ENCODE results near the gene SLC35G3. TPM values are rescaled to one million over a fixed set of nuclear protein-coding genes. Genes with fewer than 3 reads are reported as not detected.
"Not testable (repeated sequence)": the region's sequence is repeated elsewhere in the genome, so short reads cannot be mapped to it uniquely, and the experiment has no call there.

Gene SLC35G3
- total RNA-seq, 1 donor from 2014 or later = not detected

- no peak for ATAC-seq
- DNase-seq (ENCODE audit: low spot score) = no peak
These were observed 18.5 kb upstream of the SLC35G3 start for GRCh38 chr17:35212668-35213067.

- DNase-seq (ENCODE audit: low spot score) = no peak
- ATAC-seq = no peak
These were observed 16.5 kb upstream of the SLC35G3 start for GRCh38 chr17:35210741-35211140.

DNA sequence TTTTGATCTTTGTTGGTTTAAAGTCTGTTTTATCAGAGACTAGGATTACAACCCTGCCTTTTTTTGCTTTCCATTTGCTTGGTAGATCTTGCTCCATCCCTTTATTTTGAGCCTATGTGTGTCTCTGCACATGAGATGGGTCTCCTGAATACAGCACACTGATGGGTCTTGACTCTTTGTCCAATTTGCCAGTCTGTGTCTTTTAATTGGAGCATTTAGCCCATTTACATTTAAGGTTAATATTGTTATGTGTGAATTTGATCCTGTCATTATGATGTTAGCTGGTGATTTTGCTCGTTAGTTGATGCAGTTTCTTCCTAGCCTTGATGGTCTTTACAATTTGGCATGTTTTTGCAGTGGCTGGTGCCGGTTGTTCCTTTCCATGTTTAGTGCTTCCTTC, 8.4 kb upstream of the SLC35G3 start:
- DNase-seq (ENCODE audit: low spot score); ATAC-seq: not testable (repeated sequence)

DNA sequence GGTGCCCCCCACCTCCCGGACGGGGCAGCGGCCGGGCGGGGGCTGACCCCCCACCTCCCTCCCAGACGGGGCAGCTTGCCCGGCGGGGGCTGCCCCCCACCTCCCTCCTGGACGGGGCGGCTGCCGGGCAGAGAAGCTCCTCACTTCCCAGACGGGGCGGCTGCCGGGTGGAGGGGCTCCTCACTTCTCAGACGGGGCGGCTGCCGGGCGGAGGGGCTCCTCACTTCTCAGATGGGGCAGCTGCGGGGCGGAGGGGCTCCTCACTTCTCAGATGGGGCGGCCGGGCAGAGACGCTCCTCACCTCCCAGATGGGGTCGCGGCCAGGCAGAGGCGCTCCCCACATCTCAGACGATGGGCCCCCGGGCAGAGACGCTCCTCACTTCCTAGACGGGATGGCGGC, 869 bp upstream of the SLC35G3 start:
- ATAC-seq; DNase-seq (ENCODE audit: low spot score): not testable (repeated sequence)

GRCh38 chr17:35192708-35193107, 1.5 kb downstream of the SLC35G3 start:
- DNase-seq (ENCODE audit: low spot score) (no peak), ATAC-seq (no peak)

DNA sequence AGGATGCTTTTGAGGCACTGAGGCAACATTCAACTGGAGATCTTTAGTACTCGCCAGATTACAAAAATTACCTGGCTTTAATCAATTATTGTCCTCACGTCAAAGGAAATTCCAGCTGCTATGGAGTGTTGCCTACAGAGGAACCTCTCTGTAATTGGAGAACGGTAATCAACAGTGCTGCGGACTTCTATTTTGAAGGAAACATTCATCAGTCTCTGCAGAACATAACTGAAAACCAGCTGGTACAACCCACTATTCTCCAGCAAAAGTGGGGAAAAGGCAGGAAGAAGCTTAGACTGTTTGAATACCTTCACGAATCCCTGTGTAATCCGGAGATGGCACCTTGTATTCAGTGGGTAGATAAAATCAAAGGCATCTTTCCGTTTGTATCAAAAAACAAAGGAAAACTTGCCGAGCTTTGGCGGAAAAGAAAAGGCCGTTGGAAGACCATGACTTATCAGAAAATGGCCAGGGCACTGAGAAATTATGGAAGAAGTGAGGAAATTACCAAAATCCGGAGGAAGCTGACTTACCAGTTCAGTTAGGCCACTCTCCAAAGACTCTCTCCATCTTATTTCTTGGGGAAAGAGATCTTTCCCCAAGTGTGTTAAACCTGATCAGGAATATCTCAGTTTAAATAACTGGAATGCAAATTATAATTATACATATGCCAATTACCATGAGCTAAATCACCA, 3.0 kb downstream of the SLC35G3 start:
- ATAC-seq = no peak
- no peak for DNase-seq (ENCODE audit: low spot score)

DNA sequence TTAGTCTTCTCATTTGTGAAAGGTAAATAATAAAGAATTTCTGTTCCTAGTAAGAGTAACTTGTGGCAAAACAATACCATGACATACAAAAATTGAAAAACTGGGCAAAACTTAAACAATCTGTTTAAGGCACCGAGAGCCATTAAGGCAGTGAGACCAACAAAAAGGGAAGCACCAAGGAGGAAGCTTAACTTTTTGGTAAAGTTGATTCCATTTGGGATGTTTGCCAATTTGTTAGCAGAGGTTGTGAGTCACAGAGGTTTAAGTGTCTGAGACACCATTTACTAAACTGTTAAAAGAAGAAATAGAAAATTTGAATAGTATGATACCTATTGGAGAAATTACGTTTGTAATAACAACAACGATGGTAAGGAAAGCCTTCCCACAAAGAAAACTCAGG, 4.9 kb downstream of the SLC35G3 start:
- DNase-seq (ENCODE audit: low spot score) (no peak), ATAC-seq (no peak)

DNA sequence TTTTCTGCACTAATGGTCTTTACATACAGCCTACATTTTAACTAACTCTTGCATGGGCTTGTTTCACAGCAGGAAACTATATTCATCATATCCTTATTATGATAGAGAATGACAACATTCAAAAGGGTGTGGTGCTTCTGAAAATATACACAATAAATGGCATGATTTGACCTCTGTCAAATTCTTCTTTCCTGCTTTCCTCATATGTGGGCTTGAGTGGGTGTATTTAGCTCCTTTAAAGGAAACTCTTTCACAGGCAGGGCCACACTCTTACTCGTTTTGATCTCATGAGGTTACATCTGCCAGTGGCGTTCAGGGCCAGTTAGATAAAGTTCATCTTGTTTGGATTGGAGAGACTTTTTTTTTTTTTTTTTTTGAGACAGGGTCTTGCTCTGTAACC, 6.1 kb downstream of the SLC35G3 start:
- no peak for DNase-seq (ENCODE audit: low spot score)
- no peak for ATAC-seq

DNA sequence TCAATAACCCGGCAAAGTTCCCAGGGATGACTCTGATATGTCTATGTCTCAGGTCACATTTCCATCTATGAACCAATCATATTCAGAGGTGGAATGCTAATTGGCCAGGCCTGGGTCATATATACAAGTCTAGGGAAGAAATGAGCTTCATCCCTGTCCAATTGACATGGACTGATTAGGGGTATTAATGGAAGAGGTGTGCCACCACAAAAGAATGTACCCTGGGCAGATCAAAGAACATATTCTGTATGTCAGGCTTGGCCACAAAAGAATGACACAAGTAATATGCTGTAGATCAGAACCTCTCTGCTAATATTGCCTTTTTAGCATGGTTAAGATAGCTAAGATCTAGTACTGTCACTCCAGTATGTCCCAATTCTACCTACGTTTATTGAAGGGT, 6.7 kb downstream of the SLC35G3 start:
- DNase-seq (ENCODE audit: low spot score) (no peak), ATAC-seq (no peak)

- no peak for DNase-seq (ENCODE audit: low spot score)
- no peak for ATAC-seq
These were observed 8.3 kb downstream of the SLC35G3 start for GRCh38 chr17:35185849-35186248.

- DNase-seq (ENCODE audit: low spot score) = no peak
- ATAC-seq = no peak
These were observed 9.9 kb downstream of the SLC35G3 start for GRCh38 chr17:35184274-35184673.

DNA sequence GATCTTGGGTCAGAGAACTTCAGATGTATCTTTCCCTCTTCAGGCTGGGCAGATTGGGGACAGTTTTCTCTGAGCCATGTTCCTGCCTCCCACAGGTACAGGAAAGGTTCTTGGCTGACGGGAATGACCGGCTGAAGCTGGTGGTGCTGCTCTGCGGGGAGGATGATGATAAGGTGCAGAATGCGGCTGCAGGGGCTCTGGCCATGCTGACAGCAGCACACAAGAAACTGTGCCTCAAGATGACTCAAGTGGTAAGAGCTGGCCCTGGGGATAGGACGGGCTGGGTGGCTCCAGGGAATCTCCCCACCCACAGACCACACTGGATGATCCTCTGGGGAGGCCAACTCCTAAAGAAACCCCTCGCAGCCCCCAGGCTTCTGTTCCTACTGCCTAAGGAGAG, 10.9 kb downstream of the SLC35G3 start:
- no peak for ATAC-seq
- no peak for DNase-seq (ENCODE audit: low spot score)

DNA sequence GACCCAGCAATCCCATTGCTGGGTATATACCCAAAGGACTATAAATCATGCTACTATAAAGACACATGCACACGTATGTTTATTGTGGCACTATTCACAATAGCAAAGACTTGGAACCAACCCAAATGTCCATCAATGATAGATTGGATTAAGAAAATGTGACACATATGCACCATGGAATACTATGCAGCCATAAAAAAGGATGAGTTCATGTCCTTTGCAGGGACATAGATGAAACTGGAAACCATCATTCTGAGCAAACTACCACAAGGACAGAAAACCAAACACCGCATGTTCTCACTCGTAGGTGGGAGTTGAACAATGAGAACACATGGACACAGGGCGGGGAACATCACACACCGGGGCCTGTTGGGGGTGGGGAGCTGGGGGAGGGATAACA, 14.8 kb downstream of the SLC35G3 start:
- not testable (repeated sequence) for ATAC-seq; DNase-seq (ENCODE audit: low spot score)

GRCh38 chr17:35176897-35177296, 17.3 kb downstream of the SLC35G3 start:
- ATAC-seq = no peak
- DNase-seq (ENCODE audit: low spot score) = no peak

- no peak for ATAC-seq
- DNase-seq (ENCODE audit: low spot score) = no peak
These were observed 18.4 kb downstream of the SLC35G3 start for GRCh38 chr17:35175638-35176415.

- ATAC-seq = no peak
- DNase-seq (ENCODE audit: low spot score) = no peak
These were observed 19.3 kb downstream of the SLC35G3 start for GRCh38 chr17:35174835-35175334.

DNA sequence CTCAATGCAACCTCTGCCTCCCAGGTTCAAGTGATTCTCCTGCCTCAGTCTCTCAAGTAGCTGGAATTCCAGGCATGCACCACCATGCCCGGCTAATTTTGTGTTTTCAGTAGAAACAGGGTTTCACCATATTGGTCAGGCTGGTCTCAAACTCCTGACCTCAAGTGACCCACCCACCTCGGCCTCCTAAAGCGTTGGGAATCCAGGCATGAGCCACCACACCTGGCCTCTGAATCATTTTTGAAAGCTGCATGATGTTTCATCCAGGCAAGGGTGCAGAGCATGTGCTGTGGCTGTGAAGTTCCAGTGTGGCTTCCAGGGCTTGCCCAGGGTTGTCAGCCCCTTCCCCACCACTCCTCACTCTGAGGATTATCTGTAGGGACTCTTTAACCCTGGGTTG, 21.9 kb downstream of the SLC35G3 start:
- ATAC-seq = not testable (repeated sequence)

DNA sequence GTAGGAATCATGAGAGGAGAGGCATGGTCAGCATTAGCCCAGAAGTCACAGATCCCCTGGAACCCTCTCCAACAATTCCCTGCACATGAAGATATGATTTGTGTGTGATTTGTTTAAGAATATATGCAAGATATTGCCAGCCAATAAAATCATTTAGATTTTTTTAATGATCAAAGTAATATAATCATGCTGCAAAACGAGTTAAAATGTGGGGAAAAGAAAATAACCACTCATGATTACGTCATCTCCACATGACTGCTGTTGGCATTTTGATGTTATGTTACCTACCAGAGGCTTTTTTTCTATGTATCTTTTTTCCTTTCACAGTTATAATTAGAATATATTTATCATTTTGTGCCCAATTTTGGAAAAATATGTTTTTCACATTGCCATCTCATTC, 22.4 kb downstream of the SLC35G3 start:
- DNase-seq (ENCODE audit: low spot score) (no peak), ATAC-seq (no peak)

More for the DNA sequence above, 21.9 kb downstream of the SLC35G3 start:
- DNase-seq (ENCODE audit: low spot score) = not testable (repeated sequence)

DNA sequence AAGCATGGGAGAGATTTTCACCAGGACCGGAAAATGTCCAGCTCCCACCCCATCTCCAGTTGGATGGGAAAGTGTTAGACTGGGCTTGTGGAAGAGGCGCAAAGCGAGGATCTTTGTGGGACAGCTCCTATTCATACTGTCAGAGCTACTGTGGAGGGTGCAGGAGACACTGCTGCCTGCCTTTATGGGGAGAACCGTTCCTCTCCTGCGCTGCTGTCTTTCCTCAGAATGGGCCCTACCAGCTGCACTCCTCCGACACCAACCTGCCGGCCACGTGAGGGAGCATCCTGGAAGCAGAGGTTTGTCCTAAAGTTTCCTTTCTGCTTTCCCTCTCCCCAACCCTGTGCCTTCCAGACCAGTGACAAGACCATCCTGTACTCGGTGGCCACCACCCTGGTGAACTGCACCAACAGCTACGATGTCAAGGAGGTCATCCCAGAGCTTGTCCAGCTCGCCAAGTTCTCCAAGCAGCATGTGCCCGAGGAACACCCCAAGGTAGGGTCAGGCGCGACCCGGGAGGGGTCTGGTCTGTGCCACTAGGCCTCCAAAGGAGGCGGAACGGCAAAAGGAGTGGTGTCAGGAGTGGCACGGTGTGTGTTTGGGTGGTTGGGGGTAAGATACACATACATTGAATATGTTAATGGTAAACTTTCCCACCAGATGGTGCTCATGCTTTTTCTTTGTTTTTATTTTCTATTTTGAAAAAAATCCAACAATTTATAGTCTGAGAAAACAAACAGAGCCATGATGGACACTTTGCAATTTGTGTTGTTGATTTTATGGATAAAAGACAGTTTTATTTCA, 23.0 kb downstream of the SLC35G3 start:
- ATAC-seq = peak; percentile 22
- DNase-seq (ENCODE audit: low spot score) = no peak

GRCh38 chr17:35169835-35170363, 24.3 kb downstream of the SLC35G3 start:
- no peak for ATAC-seq
- DNase-seq (ENCODE audit: low spot score) = no peak

DNA sequence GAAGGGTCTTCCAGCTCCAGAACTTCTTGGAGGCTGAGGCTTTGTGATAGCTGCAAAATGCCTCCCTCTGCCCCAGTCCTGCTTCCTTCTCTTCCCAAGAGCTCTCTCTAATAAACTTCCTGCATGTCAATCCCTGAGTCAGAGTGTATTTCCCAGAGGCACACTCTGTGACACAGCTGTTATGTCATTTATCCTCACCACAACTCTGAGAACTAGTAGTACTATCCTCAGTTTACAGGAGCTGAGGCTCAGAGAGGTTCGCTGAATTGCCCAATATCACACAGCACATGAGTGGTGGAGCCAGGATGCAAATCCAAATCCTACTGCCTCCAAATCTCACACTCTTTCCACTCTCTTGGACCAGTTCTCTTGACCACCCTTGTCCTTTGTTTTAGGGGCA, 26.5 kb downstream of the SLC35G3 start:
- ATAC-seq (no peak), DNase-seq (ENCODE audit: low spot score) (no peak)
